Activated CD8-positive, alpha-beta memory T cell treated with anti-CD3 and anti-CD28 coated beads for 48 hours (primary cell): Measurements from ENCODE around the gene UST.
"Not testable (repeated sequence)": the region's sequence is repeated elsewhere in the genome, so short reads cannot be mapped to it uniquely, and the experiment has no call there.

ENCODE experiments used
- DNase-seq, 3 experiments: peaks; one replicate each; pipeline ENCODE4 v3.0.0-alpha.2; 2020; ENCODE audit warnings: low read depth in 2 of 3, low spot score in 2 of 3

UST gene

GRCh38 chr6:148864941-148865340 lies 118.1 kb downstream of the UST start:
- no peak for DNase-seq

DNA sequence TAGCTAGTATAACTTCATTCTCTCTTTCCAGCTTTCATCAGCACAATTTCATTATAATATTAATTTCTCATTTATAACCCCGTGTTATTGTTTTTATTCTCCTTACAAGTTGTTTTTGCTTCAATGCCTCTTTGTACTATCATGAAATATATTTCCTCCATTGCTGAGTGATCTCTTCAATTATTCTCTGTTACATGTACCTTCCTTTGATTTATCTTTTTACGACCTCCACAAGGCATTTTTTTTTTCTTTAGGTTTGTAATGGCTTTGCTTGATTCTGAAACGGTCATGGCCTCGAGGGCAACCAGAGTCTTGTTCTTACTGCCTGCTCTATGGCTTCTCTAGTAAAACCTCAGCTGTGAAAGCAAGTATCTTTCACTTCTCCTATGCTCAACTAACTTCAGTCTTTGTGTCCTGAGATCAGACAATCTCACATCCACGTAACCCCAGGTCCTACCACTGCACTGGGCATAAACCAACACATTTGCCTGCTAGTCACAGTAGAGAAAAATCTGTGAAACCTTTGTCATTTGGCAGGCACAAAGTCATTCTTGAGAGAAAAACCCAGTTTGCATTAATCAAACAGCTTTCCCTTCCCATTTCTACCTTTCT lies 119.9 kb downstream of the UST start:
- no peak for DNase-seq

- no peak for DNase-seq
These were observed 121.0 kb downstream of the UST start for GRCh38 chr6:148867862-148868261.

DNA sequence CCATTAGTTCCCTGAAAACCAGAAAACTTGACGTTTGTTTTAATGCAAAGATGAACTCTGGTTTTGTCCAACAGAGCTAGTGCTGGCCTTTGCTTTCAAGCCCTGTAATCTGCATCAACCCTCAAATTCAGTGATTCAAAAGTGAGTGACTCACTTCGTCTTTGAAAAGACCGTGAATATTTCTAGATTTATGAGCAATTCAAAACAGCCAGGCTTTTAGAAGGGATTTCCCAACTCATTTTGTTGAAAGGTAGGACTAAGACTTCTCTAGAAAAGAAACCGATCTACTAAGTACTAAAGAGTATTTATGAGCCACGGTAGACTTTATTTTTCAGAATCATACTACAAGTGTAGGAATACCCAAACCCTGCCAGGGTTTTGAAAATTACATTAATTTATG lies 121.5 kb downstream of the UST start:
- no peak for DNase-seq

GRCh38 chr6:148868901-148869300 lies 122.1 kb downstream of the UST start:
- DNase-seq: no peak

DNA sequence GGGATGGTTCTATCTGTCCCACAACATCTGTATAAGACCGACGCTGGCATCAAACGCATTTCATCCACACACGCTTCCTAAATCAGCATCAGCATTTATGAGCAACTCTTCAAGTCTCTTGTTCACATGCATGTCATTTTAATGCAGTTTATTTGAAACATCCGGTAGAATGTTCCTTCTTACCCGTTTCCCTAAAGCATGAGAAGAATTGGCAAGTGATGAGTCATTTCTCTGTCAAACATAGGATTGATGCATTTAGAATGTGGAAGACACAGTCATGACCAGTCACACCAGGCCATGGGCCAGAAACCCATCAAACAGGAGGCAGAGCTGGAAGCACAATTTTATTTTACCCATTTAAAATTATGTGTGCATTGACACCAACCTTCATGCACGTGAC lies 122.8 kb downstream of the UST start:
- no peak for DNase-seq

DNA sequence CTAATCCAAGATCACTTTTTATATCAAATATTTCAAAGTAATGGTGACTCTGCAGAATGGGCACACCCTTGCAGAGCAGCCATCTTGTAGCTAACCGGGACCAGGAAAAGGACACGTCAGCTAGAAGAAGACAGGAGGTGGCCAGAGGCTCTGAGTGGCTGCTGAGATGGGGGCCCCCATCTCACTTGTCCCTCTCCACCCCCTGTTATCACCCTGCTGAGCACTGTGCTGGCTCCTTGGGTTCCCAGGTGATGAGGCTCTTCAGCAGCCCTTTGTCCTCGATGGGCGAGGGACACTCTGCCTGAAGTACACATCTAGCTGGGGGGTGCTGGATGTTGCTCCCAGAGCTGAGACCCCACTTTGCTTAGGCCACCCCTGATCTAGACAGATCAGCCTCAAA lies 126.3 kb downstream of the UST start:
- no peak for DNase-seq

- DNase-seq: no peak
These were observed 127.0 kb downstream of the UST start for GRCh38 chr6:148873868-148874267.

- no peak for DNase-seq
These were observed 128.0 kb downstream of the UST start for GRCh38 chr6:148874698-148875293.

GRCh38 chr6:148878683-148879082 lies 131.9 kb downstream of the UST start:
- DNase-seq: no peak

GRCh38 chr6:148880742-148881141 lies 133.9 kb downstream of the UST start:
- DNase-seq: not testable (repeated sequence)

- no peak for DNase-seq
These were observed 134.9 kb downstream of the UST start for GRCh38 chr6:148881593-148882311.

DNA sequence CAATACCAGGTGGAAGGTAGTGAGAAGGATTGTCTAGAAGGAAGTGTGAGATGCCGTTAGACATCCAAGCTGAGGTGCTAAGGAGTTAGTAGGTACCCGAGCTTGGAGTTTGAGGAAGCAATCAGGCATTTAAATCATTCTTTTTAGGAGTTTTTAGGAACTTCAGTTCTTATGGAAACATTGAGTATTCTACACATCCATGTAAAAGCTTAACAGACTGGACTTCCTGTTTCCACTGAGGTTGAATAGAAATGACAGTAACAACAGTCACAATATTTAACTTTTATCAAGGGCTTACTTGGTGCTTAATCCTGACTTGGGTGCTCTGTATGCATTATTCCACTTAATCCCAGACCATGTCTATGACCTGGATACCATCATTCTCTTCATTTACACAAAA lies 136.4 kb downstream of the UST start:
- DNase-seq: no peak

- no peak for DNase-seq
These were observed 137.6 kb downstream of the UST start for GRCh38 chr6:148884461-148884860.

DNA sequence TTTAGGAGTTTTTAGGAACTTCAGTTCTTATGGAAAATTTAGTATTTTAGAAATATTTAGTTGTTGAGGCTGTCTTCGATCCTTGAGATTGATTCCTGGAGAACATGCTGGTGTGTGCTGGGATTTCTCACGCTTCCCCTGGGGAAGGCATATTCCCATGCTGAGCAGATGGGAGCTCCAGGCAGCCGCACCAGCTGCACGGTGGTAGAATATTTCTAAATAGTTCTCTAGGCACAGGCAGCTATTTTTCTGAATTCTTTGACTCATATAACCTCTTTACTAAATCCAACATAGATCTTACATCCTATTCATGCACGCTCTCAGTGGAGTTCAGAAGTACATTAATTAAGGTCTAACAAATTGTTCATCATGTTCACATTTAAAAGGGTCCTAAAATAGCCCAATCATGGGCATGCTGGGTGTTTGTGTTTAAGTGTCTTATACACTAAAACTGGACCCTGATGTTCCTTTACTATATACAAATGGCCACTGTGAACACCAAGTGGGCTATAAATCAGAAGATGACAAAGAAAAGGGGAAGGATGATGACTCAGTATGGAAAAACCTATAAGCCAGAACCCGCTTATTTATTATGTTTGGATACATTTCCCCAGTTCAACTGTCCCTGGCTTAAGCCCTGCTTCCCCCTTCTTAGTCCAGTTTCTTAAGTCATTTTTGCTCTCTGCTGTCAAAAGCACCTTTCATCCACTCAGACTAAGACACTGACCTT lies 138.5 kb downstream of the UST start:
- DNase-seq: no peak

- no peak for DNase-seq
These were observed 139.4 kb downstream of the UST start for GRCh38 chr6:148885925-148886845.

- DNase-seq: no peak
These were observed 140.4 kb downstream of the UST start for GRCh38 chr6:148887181-148887580.

- DNase-seq: no peak
These were observed 142.0 kb downstream of the UST start for GRCh38 chr6:148888856-148889255.

GRCh38 chr6:148890096-148890495 lies 143.3 kb downstream of the UST start:
- no peak for DNase-seq

- DNase-seq: no peak
These were observed 144.0 kb downstream of the UST start for GRCh38 chr6:148890652-148891404.
